SJSA1 (cell line): ENCODE results near the gene HOATZ. TPM values are rescaled to one million over a fixed set of nuclear protein-coding genes. Genes with fewer than 3 reads are reported as not detected.

Source experiments
- DNase-seq, 2 experiments: peaks; one replicate each; pipeline ENCODE4 v3.0.0-alpha.2; 2015 to 2020; ENCODE audit warnings: low spot score in 2 of 2, low read depth in 1 of 2
- H3K27ac ChIP-seq: fragments of 250-450 bp; sonication (Bioruptor Pico); 2 replicates; pipeline ENCODE4 v1.5.1; 2020; ENCODE audit warnings: mild to moderate bottlenecking, moderate library complexity
- H3K27me3 ChIP-seq: fragments of 250-450 bp; sonication (Bioruptor Pico); replicated peaks from 2 replicates; pipeline ENCODE4 v1.5.1; 2020; ENCODE audit warnings: mild to moderate bottlenecking, moderate library complexity
- H3K36me3 ChIP-seq: fragments of 250-450 bp; sonication (Bioruptor Pico); 2 replicates; pipeline ENCODE4 v1.5.1; 2020; ENCODE audit warnings: mild to moderate bottlenecking
- H3K4me1 ChIP-seq: fragments of 250-450 bp; sonication (Bioruptor Pico); replicated peaks from 2 replicates; pipeline ENCODE4 v1.6.1; 2021; ENCODE audit warnings: mild to moderate bottlenecking
- H3K4me3 ChIP-seq: fragments of 250-450 bp; sonication (Bioruptor Pico); 2 replicates; pipeline ENCODE4 v1.5.1; 2020; ENCODE audit warnings: mild to moderate bottlenecking
- H3K9me3 ChIP-seq: fragments of 250-450 bp; sonication (Bioruptor Pico); replicated peaks from 2 replicates; pipeline ENCODE4 v1.5.1; 2020; ENCODE audit warnings: mild to moderate bottlenecking
- total RNA-seq: library from RNA; depleted of rRNA; stranded (reverse); fragments of >200 nt; shearing (Covaris generic); gene quantifications from 2 replicates; pipeline ENCODE4 v1.2.3, GENCODE V29; 2014

HOATZ gene
- total RNA-seq, 1 experiment from 2014 or later = not detected

GRCh38 chr11:111502611-111503010 is 12.0 kb upstream of the HOATZ start:
- no peak overlapping the region for H3K4me3 ChIP-seq
- DNase-seq = no peak
- no peaks in the 10 kb centered on the region for H3K9me3 ChIP-seq
- H3K4me1 ChIP-seq = no peaks in the 10 kb centered on the region
- H3K27me3 ChIP-seq = no peaks in the 10 kb centered on the region
- H3K27ac ChIP-seq = no peak overlapping the region
- H3K36me3 ChIP-seq = no peaks in the 10 kb centered on the region

- Histone ChIP-seq H3K9me3 (no peaks in the 10 kb centered on the region), H3K27me3 (no peaks in the 10 kb centered on the region), H3K36me3 (no peaks in the 10 kb centered on the region), H3K4me3 (no peak overlapping the region), H3K4me1 (peaks cover under 1% of the 10 kb centered on the region; the same call in 1 of the 2 replicates), H3K27ac (no peak overlapping the region)
- no peak for DNase-seq
These were observed 4.3 kb upstream of the HOATZ start for GRCh38 chr11:111510311-111510710.

GRCh38 chr11:111512296-111513239 is 2.0 kb upstream of the HOATZ start, which contains the start of gene BTG4:
Gene BTG4 (minus strand): TSS chr11:111512386. CDS start chr11:111498776, 13,610 bp downstream.
- DNase-seq = no peak
- H3K4me1 ChIP-seq = peaks cover 4% of the 10 kb centered on the region; the same call in 1 of the 2 replicates
- H3K36me3 ChIP-seq = no peaks in the 10 kb centered on the region
- no peak within 1 kb of the TSS for H3K4me3 ChIP-seq
- H3K9me3 ChIP-seq = no peaks in the 10 kb centered on the region
- no peaks in the 10 kb centered on the region for H3K27me3 ChIP-seq
- no peak within 1 kb of the TSS for H3K27ac ChIP-seq

GRCh38 chr11:111513240-111513605 is 1.4 kb upstream of the HOATZ start:
- DNase-seq = no peak
- Histone ChIP-seq H3K27ac (no peak overlapping the region), H3K36me3 (no peaks in the 10 kb centered on the region), H3K9me3 (no peaks in the 10 kb centered on the region), H3K4me3 (no peak overlapping the region), H3K4me1 (peaks cover 4% of the 10 kb centered on the region; the same call in 1 of the 2 replicates), H3K27me3 (no peaks in the 10 kb centered on the region)

GRCh38 chr11:111515591-111515990 is 1.0 kb downstream of the HOATZ start:
- Histone ChIP-seq H3K36me3 (no peaks in the 10 kb centered on the region), H3K27me3 (no peaks in the 10 kb centered on the region), H3K27ac (no peak overlapping the region), H3K4me3 (no peak overlapping the region), H3K9me3 (no peaks in the 10 kb centered on the region), H3K4me1 (peaks cover 9% of the 10 kb centered on the region)
- DNase-seq = no peak

- DNase-seq = no peak
- H3K4me1 ChIP-seq = peaks cover 21% of the 10 kb centered on the region
- no peaks in the 10 kb centered on the region for H3K9me3 ChIP-seq
These were observed 4.1 kb downstream of the HOATZ start for GRCh38 chr11:111518668-111519067.

GRCh38 chr11:111520560-111520959 is 6.0 kb downstream of the HOATZ start:
- H3K27ac ChIP-seq = peak overlapping the region; percentile 76
- DNase-seq = no peak

More at GRCh38 chr11:111518668-111519067, 4.1 kb downstream of the HOATZ start:
- Histone ChIP-seq H3K4me3 (no peak overlapping the region), H3K36me3 (no peaks in the 10 kb centered on the region), H3K27ac (no peak overlapping the region), H3K27me3 (no peaks in the 10 kb centered on the region)

GRCh38 chr11:111521135-111521534 is 6.6 kb downstream of the HOATZ start:
- no peaks in the 10 kb centered on the region for H3K36me3 ChIP-seq
- peaks cover 22% of the 10 kb centered on the region for H3K4me1 ChIP-seq
- H3K9me3 ChIP-seq = no peaks in the 10 kb centered on the region
- peak in 1 of 2 experiments; percentile 38 for DNase-seq
- H3K4me3 ChIP-seq = no peak overlapping the region
- peak overlapping the region; percentile 76 for H3K27ac ChIP-seq
- no peaks in the 10 kb centered on the region for H3K27me3 ChIP-seq

More at GRCh38 chr11:111520560-111520959, 6.0 kb downstream of the HOATZ start:
- H3K36me3 ChIP-seq = no peaks in the 10 kb centered on the region
- H3K27me3 ChIP-seq = no peaks in the 10 kb centered on the region
- peaks cover 22% of the 10 kb centered on the region for H3K4me1 ChIP-seq
- no peaks in the 10 kb centered on the region for H3K9me3 ChIP-seq
- H3K4me3 ChIP-seq = no peak overlapping the region

GRCh38 chr11:111522426-111522825 is 7.8 kb downstream of the HOATZ start:
- Histone ChIP-seq H3K27me3 (no peaks in the 10 kb centered on the region), H3K4me3 (no peak overlapping the region), H3K4me1 (peaks cover 32% of the 10 kb centered on the region), H3K36me3 (no peaks in the 10 kb centered on the region), H3K9me3 (no peaks in the 10 kb centered on the region), H3K27ac (no peak overlapping the region)
- DNase-seq = no peak

GRCh38 chr11:111523343-111523742 is 8.8 kb downstream of the HOATZ start:
- Histone ChIP-seq H3K27me3 (no peaks in the 10 kb centered on the region), H3K4me1 (peaks cover 32% of the 10 kb centered on the region), H3K9me3 (no peaks in the 10 kb centered on the region), H3K36me3 (no peaks in the 10 kb centered on the region), H3K4me3 (no peak overlapping the region), H3K27ac (no peak overlapping the region)
- no peak for DNase-seq

- Histone ChIP-seq H3K27ac (no peak overlapping the region), H3K9me3 (no peaks in the 10 kb centered on the region), H3K4me1 (peaks cover 39% of the 10 kb centered on the region), H3K4me3 (no peak overlapping the region), H3K36me3 (no peaks in the 10 kb centered on the region), H3K27me3 (no peaks in the 10 kb centered on the region)
- DNase-seq = no peak
These were observed 9.5 kb downstream of the HOATZ start for GRCh38 chr11:111524056-111524455.

- Histone ChIP-seq H3K36me3 (no peaks in the 10 kb centered on the region), H3K27ac (no peak overlapping the region), H3K27me3 (no peaks in the 10 kb centered on the region), H3K4me1 (peaks cover 45% of the 10 kb centered on the region), H3K9me3 (no peaks in the 10 kb centered on the region), H3K4me3 (no peak overlapping the region)
- DNase-seq = no peak
These were observed 10.9 kb downstream of the HOATZ start for GRCh38 chr11:111525456-111525855.

- Histone ChIP-seq H3K4me1 (peaks cover 46% of the 10 kb centered on the region), H3K27ac (peak overlapping the region; percentile 24; the same call in 1 of the 2 replicates)
- peak in 1 of 2 experiments; percentile 24 for DNase-seq
These were observed 11.9 kb downstream of the HOATZ start for GRCh38 chr11:111526501-111526900.

GRCh38 chr11:111527279-111527678 is 12.7 kb downstream of the HOATZ start:
- no peak for DNase-seq
- Histone ChIP-seq H3K4me3 (no peak overlapping the region), H3K36me3 (no peaks in the 10 kb centered on the region), H3K27me3 (no peaks in the 10 kb centered on the region), H3K4me1 (peaks cover 48% of the 10 kb centered on the region), H3K27ac (no peak overlapping the region; the same call in 1 of the 2 replicates), H3K9me3 (no peaks in the 10 kb centered on the region)

More at GRCh38 chr11:111526501-111526900, 11.9 kb downstream of the HOATZ start:
- H3K9me3 ChIP-seq = no peaks in the 10 kb centered on the region
- H3K4me3 ChIP-seq = no peak overlapping the region
- H3K27me3 ChIP-seq = no peaks in the 10 kb centered on the region
- no peaks in the 10 kb centered on the region for H3K36me3 ChIP-seq
